Stomach (tissue), 4 donors: ENCODE measurements around the gene ACSM5.
"Not testable (repeated sequence)": the region's sequence is repeated elsewhere in the genome, so short reads cannot be mapped to it uniquely, and the experiment has no call there.

ENCODE experiments used
- CTCF ChIP-seq, 7 experiments: fragments of 450-650 bp in 4 of 7; fragments of 200-600 bp in 3 of 7; sonication (generic) in 3 of 7; IDR thresholded peaks; one replicate each; pipeline ENCODE4 v1.5.1; 2016 to 2019; ENCODE audit warnings: antibody characterized with exemption in 7 of 7, control low read depth in 2 of 7, mild to moderate bottlenecking in 1 of 7
- EP300 ChIP-seq: sonication (generic); formaldehyde crosslinking; IDR thresholded peaks from one replicate; pipeline ENCODE4 v1.6.1; 2017; ENCODE audit warnings: antibody characterized with exemption
- POLR2A ChIP-seq, 4 donors: fragments of 450-650 bp; IDR thresholded peaks; one replicate each; pipeline ENCODE4 v1.6.1; 2016; ENCODE audit warnings: antibody characterized with exemption in 4 of 4, control low read depth in 2 of 4, mild to moderate bottlenecking in 1 of 4, moderate library complexity in 1 of 4
- POLR2AphosphoS5 ChIP-seq, 3 donors: sonication (generic); formaldehyde crosslinking; IDR thresholded peaks; one replicate each; pipeline ENCODE4 v1.6.1; 2016; ENCODE audit warnings: antibody characterized with exemption in 3 of 3

DNA sequence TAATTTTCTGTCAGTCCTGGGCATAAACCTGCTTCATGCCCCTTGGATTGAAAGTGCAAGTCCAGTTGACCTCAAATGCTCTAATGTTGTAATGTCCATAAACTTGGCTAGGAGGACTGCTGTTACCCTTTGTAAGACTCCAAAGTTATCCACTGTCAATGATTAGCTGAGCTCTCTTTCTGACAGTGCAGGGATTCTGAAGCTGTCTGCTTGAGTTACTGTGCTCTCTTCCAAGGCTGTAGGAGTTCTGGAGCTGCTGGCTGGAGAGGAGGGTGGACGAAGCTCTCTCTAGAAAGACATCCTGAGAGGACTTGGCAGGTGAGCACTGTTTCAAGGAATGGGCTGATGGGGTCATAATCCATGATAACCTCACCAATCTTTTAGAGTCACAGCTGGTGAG, 42.0 kb downstream of the ACSM5 start, which contains the start of gene ACSM2A:
- TF ChIP-seq CTCF (IDR thresholded peaks at IDR 0.05); POLR2AphosphoS5 (IDR thresholded peaks at IDR 0.05); POLR2A (IDR thresholded peaks at IDR 0.05); EP300: not testable (repeated sequence)
